Upper lobe of right lung (tissue), 1 donor: ENCODE data around the gene WDR82. TPM values are rescaled to one million over a fixed set of nuclear protein-coding genes. Genes with fewer than 3 reads are reported as not detected.

Experiments used
- ATAC-seq: fragments of 200-7000 bp; cut with Tn5 transposase; one replicate; pipeline ENCODE4 v1.9.1; 2020; ENCODE audit warnings: mild to moderate bottlenecking, moderate library complexity
- DNase-seq: peaks from one replicate; pipeline ENCODE4 v3.0.0-alpha.2; 2020
- H3K27ac ChIP-seq: fragments of 200-600 bp; one replicate; pipeline ENCODE4 v1.8.0; 2022
- H3K27me3 ChIP-seq: fragments of 200-600 bp; one replicate; pipeline ENCODE4 v1.8.0; 2022; ENCODE audit warnings: mild to moderate bottlenecking
- H3K36me3 ChIP-seq: fragments of 200-600 bp; one replicate; pipeline ENCODE4 v1.8.0; 2022
- H3K4me1 ChIP-seq: fragments of 200-600 bp; one replicate; pipeline ENCODE4 v1.8.0; 2022
- H3K4me3 ChIP-seq: fragments of 200-600 bp; one replicate; pipeline ENCODE4 v1.8.0; 2022; ENCODE audit warnings: mild to moderate bottlenecking
- H3K9me3 ChIP-seq: fragments of 200-600 bp; one replicate; pipeline ENCODE4 v1.8.0; 2022
- CTCF ChIP-seq: fragments of 200-600 bp; IDR thresholded peaks from one replicate; pipeline ENCODE4 v1.8.0; 2022; ENCODE audit warnings: antibody characterized with exemption
- intact Hi-C: fragments of 100-400 bp; cut with DNase I; formaldehyde crosslinking; loops from one replicate; pipeline ENCODE4 v1.11.0; 2022
- total RNA-seq: library from RNA; stranded (reverse); fragmentation: NEBNext Ultra II Directional; extraction: Animal tissue kit (Norgen Biotek cat#: 25700); gene quantifications from one replicate; pipeline ENCODE4 v1.2.1, GENCODE V29; 2021
- donor health status: DM: no; HTN: yes; CAD: no; lungs with severe emphysema.

The WDR82 gene
- total RNA-seq, 1 donor from 2014 or later = 61.9 TPM

GRCh38 chr3:52233968-52234367 lies 44.5 kb downstream of the WDR82 start:
- TF ChIP-seq CTCF = no peak
- no peak overlapping the region for H3K27ac ChIP-seq
- H3K36me3 ChIP-seq = peaks cover 46% of the 10 kb centered on the region
- intact Hi-C loops = loop anchor here (5.0 kb wide), 1 partner anchor 108 kb away; no protein-coding TSS in a partner anchor
- H3K9me3 ChIP-seq = no peaks in the 10 kb centered on the region
- no peak for ATAC-seq
- no peaks in the 10 kb centered on the region for H3K27me3 ChIP-seq
- H3K4me3 ChIP-seq = no peak overlapping the region
- no peak for DNase-seq
- peaks cover 23% of the 10 kb centered on the region for H3K4me1 ChIP-seq

- H3K27ac ChIP-seq = no peak overlapping the region
- DNase-seq = no peak
- H3K27me3 ChIP-seq = no peaks in the 10 kb centered on the region
- no peak for ATAC-seq
- intact Hi-C loops = loop anchor here (5.0 kb wide), 1 partner anchor 109 kb away; no protein-coding TSS in a partner anchor
- peaks cover 55% of the 10 kb centered on the region for H3K36me3 ChIP-seq
- TF ChIP-seq CTCF = no peak
- no peak overlapping the region for H3K4me3 ChIP-seq
- H3K9me3 ChIP-seq = no peaks in the 10 kb centered on the region
- H3K4me1 ChIP-seq = peaks cover 19% of the 10 kb centered on the region
Measured at GRCh38 chr3:52233108-52233591, 45.3 kb downstream of the WDR82 start.

- Histone ChIP-seq H3K9me3 (no peaks in the 10 kb centered on the region), H3K4me1 (peaks cover 13% of the 10 kb centered on the region), H3K27ac (no peak overlapping the region), H3K4me3 (no peak overlapping the region), H3K27me3 (no peaks in the 10 kb centered on the region), H3K36me3 (peaks cover 58% of the 10 kb centered on the region)
- peak; percentile 22 for TF ChIP-seq CTCF
- ATAC-seq (no peak), DNase-seq (peak; percentile 59)
- intact Hi-C loops = loop anchor here (5.0 kb wide), 1 partner anchor 110 kb away; no protein-coding TSS in a partner anchor
Measured at GRCh38 chr3:52232279-52233107, 46.0 kb downstream of the WDR82 start.

- TF ChIP-seq CTCF = peak; percentile 92
- Histone ChIP-seq H3K27me3 (no peaks in the 10 kb centered on the region), H3K9me3 (no peaks in the 10 kb centered on the region), H3K27ac (no peak overlapping the region), H3K36me3 (peaks cover 58% of the 10 kb centered on the region), H3K4me3 (no peak overlapping the region), H3K4me1 (peaks cover 5% of the 10 kb centered on the region)
- DNase-seq (peak; percentile 91), ATAC-seq (peak; percentile 86)
- intact Hi-C loops = loop anchor here (5.0 kb wide), 1 partner anchor 111 kb away; no protein-coding TSS in a partner anchor
Measured at GRCh38 chr3:52231502-52232278, 46.8 kb downstream of the WDR82 start.

GRCh38 chr3:52230889-52231499 lies 47.5 kb downstream of the WDR82 start:
- no peak for ATAC-seq
- Histone ChIP-seq H3K9me3 (no peaks in the 10 kb centered on the region), H3K27me3 (no peaks in the 10 kb centered on the region), H3K4me1 (no peaks in the 10 kb centered on the region), H3K36me3 (peaks cover 58% of the 10 kb centered on the region), H3K27ac (no peak overlapping the region), H3K4me3 (no peak overlapping the region)
- intact Hi-C loops = loop anchor here (5.0 kb wide), 1 partner anchor 111 kb away; no protein-coding TSS in a partner anchor
- DNase-seq = peak; percentile 55
- TF ChIP-seq CTCF = no peak
